Right lobe of liver (tissue), 4 donors: ENCODE results near the gene SIGLEC12.

Experiments
- POLR2A ChIP-seq: fragments of 450-650 bp; IDR thresholded peaks from one replicate; pipeline ENCODE4 v1.6.1; 2017; ENCODE audit warnings: antibody characterized with exemption, mild to moderate bottlenecking
- TF ChIP-seq, protein P1 (sequence below), 4 donors: fragments of 200-600 bp in 3 of 4; fragments of 450-650 bp in 1 of 4; IDR thresholded peaks; one replicate each; pipeline versions ENCODE4 v1.5.1 to v1.8.0; 2016 to 2022; ENCODE audit warnings: antibody characterized with exemption in 4 of 4, mild to moderate bottlenecking in 2 of 4
- donor health status: DM: no; HTN: no; CAD: no.
- donor health status: DM: no; HTN: no; CAD: no.
- donor health status: DM: no; HTN: yes; CAD: no.

DNA sequence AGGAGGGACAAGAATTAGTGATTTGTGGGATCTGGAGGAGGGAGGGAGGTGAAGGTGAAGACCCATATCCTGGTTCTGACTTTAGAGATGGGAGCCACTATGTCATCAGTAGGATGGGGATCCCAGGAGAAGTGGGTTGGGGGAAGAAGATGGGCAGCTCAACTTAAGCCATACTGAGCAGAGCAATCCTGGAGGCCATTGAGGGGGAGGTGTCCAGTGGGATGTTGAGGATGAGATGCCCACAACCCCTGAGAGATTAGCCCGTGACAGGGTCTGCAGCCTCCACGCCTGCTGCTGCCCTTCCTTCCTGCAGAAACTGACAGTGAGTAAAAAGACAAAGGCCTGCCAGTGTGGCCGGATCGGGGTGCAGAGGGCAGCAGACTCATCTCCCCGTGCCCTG, 41.1 kb upstream of the SIGLEC12 start:
- TF ChIP-seq, protein P1, sequence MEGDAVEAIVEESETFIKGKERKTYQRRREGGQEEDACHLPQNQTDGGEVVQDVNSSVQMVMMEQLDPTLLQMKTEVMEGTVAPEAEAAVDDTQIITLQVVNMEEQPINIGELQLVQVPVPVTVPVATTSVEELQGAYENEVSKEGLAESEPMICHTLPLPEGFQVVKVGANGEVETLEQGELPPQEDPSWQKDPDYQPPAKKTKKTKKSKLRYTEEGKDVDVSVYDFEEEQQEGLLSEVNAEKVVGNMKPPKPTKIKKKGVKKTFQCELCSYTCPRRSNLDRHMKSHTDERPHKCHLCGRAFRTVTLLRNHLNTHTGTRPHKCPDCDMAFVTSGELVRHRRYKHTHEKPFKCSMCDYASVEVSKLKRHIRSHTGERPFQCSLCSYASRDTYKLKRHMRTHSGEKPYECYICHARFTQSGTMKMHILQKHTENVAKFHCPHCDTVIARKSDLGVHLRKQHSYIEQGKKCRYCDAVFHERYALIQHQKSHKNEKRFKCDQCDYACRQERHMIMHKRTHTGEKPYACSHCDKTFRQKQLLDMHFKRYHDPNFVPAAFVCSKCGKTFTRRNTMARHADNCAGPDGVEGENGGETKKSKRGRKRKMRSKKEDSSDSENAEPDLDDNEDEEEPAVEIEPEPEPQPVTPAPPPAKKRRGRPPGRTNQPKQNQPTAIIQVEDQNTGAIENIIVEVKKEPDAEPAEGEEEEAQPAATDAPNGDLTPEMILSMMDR (IDR thresholded peaks at IDR 0.05): no peak
- TF ChIP-seq POLR2A: no peak
